ENCODE measurements around the gene AXIN2.

Gene AXIN2

GRCh38 chr17:65515959-65516948 is 45.2 kb downstream of the AXIN2 start:
- no peaks in the 10 kb centered on the region for H3K9me3 Mint-ChIP-seq
- H3K27ac Mint-ChIP-seq: peak overlapping the region; percentile 88 to 95 (median 94)
- peaks cover 44% of the 10 kb centered on the region for H3K4me1 Mint-ChIP-seq
- no peak for TF ChIP-seq CTCF (IDR thresholded peaks at IDR 0.05; ENCODE audit: unreplicated experiment in 3 of 3)
- peak overlapping the region; percentile 9 to 25 (median 10) for H3K4me3 Mint-ChIP-seq
- H3K27me3 Mint-ChIP-seq (ENCODE audit: low read depth): peaks cover 8% of the 10 kb centered on the region
- no peaks in the 10 kb centered on the region for H3K36me3 Mint-ChIP-seq (ENCODE audit: low read depth)

GRCh38 chr17:65515512-65515911 is 45.9 kb downstream of the AXIN2 start:
- Mint-ChIP-seq H3K4me1 (peaks cover 44% of the 10 kb centered on the region), H3K27me3 (ENCODE audit: low read depth) (peaks cover 8% of the 10 kb centered on the region), H3K27ac (peak overlapping the region; percentile 88 to 95 (median 94)), H3K36me3 (ENCODE audit: low read depth) (no peaks in the 10 kb centered on the region), H3K9me3 (peaks cover 4% of the 10 kb centered on the region), H3K4me3 (no peak overlapping the region)
- no peak for TF ChIP-seq CTCF (IDR thresholded peaks at IDR 0.05; ENCODE audit: unreplicated experiment in 3 of 3)

- H3K4me1 Mint-ChIP-seq: peaks cover 38% of the 10 kb centered on the region
- peaks cover 8% of the 10 kb centered on the region for H3K27me3 Mint-ChIP-seq (ENCODE audit: low read depth)
- no peak overlapping the region for H3K4me3 Mint-ChIP-seq
- peaks cover 7% of the 10 kb centered on the region for H3K9me3 Mint-ChIP-seq
- peak overlapping the region; percentile 41 to 85 (median 78) for H3K27ac Mint-ChIP-seq
- H3K36me3 Mint-ChIP-seq (ENCODE audit: low read depth): peaks cover 3% of the 10 kb centered on the region
- no peak for TF ChIP-seq CTCF (IDR thresholded peaks at IDR 0.05; ENCODE audit: unreplicated experiment in 3 of 3)
Observed at GRCh38 chr17:65514541-65514940, 46.9 kb downstream of the AXIN2 start.

- Mint-ChIP-seq H3K27me3 (ENCODE audit: low read depth) (peaks cover 8% of the 10 kb centered on the region), H3K9me3 (peaks cover 7% of the 10 kb centered on the region), H3K36me3 (ENCODE audit: low read depth) (peaks cover 3% of the 10 kb centered on the region), H3K4me1 (peaks cover 33% of the 10 kb centered on the region), H3K27ac (peak overlapping the region; percentile 28 to 85 (median 78)), H3K4me3 (no peak overlapping the region)
- no peak for TF ChIP-seq CTCF (IDR thresholded peaks at IDR 0.05; ENCODE audit: unreplicated experiment in 3 of 3)
Observed at GRCh38 chr17:65514082-65514481, 47.4 kb downstream of the AXIN2 start.

GRCh38 chr17:65511316-65511715 is 50.1 kb downstream of the AXIN2 start:
- Mint-ChIP-seq H3K27ac (no peak overlapping the region), H3K27me3 (ENCODE audit: low read depth) (peaks cover 13% of the 10 kb centered on the region), H3K4me3 (no peak overlapping the region), H3K36me3 (ENCODE audit: low read depth) (peaks cover 3% of the 10 kb centered on the region), H3K4me1 (peaks cover 18% of the 10 kb centered on the region), H3K9me3 (peaks cover 8% of the 10 kb centered on the region)
- TF ChIP-seq CTCF (IDR thresholded peaks at IDR 0.05; ENCODE audit: unreplicated experiment in 3 of 3): no peak

All from nephron (organoid).